Stimulated activated CD4-positive, alpha-beta T cell treated with anti-CD3 and anti-CD28 coated beads, TNF-alpha, amount 100 ng/mL, for 24 hours (primary cell): ENCODE measurements around the gene EVPLL.
A peak's percentile ranks its signal among the peaks of the same experiment; 100 is the strongest.
"Not testable (repeated sequence)": the region's sequence is repeated elsewhere in the genome, so short reads cannot be mapped to it uniquely, and the experiment has no call there.

ENCODE experiments used
- DNase-seq, 3 experiments: peaks; one replicate each; pipeline ENCODE4 v3.0.0-alpha.2; 2020; ENCODE audit warnings: low read depth in 3 of 3

EVPLL gene

DNA sequence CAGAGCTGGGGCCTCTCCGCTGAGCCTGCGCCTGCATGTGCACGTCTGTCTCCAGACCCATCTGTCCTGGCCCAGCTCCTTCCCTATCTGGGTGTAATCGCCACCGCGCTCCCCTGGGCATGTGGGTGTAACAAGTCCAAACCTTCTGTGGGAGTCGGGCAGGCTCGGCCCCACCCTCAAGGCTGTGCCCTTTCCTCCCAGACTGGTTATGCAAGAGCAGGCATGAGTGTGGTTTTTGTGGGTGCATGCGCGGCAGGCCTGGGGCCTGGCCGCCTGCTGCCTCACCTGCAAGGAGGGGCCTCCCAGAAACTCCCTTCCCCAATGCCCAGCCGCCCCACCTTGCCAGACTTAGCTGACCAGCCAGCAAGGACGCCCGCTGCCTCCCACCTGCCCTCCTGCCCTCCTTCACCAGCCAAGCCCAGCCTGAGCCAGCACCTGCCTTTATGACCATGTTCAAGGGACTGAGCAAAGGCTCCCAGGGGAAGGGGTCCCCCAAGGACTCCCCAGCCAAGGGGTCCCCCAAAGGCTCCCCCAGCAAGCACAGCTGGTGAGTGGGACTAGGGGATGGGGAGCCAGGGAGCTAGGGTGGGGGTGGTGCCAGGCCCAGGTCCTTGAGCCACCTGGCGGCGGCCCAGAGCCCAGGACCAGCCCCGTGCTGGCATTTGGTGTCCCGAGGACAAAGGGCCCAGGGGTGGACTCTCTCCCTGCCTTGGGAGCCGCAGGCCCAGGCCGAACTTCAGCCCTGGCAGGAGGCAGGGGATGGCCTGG is at the start of gene EVPLL:
Gene EVPLL, plus strand, starts transcription at position 342 of the 768 bp plus-strand sequence. CDS start 3,160 bp downstream, outside the sequence.
- no peak for DNase-seq

DNA sequence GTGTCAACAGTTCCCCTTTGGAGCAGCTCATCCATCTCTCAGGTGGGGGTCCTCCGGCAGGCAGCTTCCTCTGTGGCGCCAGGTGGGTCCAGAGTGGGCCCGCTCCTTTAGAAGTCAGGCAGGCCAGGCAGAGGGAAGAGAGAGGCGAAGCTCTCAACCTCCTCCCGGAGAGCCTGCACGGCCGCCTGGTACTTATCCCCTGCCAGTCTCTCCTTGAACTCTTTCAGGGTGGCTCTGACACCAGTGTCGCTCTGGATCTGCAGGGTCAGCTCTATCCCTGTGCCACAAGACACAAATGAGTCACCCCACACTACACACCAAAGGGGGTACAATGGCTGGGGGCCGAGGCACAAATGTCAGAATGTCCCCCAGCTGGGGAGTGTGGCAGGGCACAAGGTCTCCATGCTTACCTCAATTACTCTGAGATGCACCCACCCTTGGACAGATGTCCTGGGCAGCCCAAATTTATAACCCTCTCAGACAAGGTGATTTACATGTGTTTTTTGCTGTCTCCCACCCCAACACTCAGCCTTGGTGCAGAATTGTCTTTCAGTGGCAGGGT is 48.9 kb upstream of the EVPLL start:
- no peak for DNase-seq

DNA sequence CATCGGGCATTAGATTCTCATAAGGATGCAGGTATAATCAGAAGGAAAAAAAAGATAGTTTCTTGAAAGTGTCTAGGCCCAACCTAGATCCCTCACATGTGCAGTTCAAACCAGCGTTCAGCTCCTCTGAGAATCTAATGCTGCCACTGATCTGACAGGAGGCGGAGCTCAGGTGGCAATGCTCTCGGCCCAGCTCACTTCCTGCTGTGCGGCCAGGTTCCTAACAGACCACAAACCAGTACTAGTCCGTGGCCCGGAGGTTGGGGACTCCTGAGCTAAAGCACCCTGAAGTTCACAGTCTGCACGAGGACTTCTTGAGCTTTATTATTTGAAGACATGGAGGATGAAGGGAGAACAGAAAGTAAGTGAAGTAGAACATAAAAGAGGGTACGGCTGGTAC is 45.7 kb upstream of the EVPLL start:
- no peak for DNase-seq

DNA sequence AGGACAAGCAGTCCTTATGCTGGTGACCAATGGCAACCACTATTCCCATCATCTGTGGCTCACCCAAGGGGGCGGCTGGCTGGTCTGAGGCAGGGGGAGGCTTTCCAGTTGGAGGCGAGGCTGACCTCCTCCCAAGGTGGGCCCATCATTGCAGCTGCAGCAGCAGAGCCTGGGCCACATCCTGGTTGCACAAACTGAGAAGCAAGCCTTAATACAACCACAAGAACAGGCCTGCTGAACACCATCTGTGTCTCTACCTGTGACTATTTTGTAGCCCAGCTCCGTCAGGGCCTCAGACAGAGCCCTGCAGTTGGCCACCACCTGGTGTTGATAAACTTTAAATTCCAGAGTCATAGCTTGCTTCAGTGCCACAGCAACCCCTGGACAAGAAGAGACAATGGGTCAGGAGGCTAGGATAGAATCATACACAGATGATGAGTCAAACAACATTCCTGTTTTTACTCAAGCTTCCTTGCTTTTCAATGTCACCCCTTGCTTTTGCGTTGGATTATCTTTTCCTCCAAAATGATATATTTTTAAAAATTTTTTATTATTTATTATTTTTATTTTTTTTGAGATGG is 44.6 kb upstream of the EVPLL start:
- no peak for DNase-seq

DNA sequence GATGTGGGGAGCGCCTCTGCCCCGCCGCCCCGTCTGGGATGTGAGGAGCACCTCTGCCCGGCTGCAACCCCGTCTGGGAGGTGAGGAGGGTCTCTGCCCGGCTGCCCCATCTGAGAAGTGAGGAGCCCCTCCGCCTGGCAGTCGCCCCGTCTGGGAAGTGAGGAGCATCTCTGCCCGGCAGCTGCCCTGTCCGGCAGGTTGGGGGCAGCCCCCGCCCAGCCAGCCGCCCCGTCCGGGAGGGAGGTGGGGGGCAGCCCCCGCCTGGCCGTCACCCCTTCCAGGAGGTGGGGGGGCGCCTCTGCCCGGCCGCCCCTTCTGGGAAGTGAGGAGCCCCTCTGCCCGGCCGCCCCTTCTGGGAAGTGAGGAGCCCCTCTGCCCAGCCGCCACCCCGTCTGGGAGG is 39.4 kb upstream of the EVPLL start:
- not testable (repeated sequence) for DNase-seq

DNA sequence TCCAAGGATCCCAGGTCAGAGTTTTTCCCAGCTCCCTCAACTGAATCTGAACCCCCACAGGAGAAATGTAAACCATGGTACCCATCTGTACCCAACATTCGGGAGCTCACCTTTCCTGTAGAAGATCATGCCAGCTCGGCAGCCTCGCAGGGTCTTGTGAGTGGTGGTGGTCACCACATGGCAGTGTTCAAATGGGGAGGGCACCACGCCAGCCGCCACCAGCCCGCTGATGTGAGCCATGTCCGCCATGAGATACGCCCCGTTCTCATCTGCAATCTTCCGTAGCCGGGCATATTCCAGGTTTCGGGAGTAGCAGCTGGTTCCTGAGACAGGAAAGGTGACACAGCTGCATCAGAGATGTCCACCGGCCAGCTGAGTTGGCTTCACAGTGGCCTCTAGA is 37.6 kb upstream of the EVPLL start:
- no peak for DNase-seq

DNA sequence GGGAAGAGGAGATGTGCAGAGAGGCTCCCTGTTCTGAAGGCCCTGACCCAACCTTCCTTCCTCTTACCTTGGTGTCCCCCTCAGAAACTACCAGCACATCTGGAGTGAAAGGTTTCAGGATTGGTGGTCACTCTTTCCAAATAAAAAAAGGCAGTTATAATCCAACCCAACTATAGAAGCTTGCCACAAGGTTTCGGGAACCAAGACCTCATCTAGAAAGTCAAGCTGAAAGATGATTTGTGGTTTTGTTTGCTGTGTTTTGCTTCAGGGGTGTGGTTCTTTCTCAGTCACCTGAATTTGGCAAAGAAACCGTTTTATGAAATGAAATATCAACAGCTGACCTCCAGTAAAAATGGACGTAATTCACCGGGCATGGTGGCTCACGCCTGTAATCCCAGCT is 33.6 kb upstream of the EVPLL start:
- no peak for DNase-seq

DNA sequence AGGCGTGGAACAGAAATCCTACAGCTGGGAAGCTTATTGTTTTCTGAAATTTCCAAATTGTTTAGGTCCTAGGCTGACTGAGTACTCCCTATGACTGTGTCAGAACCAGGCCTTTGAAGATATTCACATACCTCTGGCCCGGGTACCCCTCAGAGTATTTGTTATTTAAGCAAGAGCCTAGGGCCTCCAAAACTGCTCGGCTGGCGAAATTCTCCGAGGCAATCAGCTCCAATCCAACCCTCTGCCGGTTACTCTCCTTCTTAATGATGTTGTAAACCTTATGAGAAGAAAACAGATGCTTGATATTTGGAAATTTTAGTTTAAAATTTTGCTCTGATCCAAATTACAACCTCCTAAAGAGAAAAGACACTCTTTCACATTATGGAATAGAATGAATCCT is 24.0 kb upstream of the EVPLL start:
- no peak for DNase-seq

DNA sequence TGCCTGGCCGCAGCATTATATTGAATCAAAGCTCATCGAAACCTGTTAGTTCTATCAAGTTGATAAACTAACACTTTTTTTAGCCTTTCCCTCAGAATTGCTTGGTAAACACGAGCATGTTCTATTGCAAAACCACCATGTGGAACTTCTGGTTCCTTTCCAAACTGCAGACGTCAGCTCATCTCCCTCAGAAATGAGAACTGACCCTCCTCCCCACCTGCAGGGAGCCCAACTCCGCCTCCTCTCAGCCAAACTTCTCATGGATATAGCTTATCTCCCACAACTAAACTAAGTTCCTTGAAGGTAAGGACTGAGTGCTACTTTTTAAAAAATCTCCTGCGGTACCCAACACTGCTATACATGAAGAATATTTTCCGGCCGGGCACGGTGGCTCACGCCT is 21.0 kb upstream of the EVPLL start:
- no peak for DNase-seq

DNA sequence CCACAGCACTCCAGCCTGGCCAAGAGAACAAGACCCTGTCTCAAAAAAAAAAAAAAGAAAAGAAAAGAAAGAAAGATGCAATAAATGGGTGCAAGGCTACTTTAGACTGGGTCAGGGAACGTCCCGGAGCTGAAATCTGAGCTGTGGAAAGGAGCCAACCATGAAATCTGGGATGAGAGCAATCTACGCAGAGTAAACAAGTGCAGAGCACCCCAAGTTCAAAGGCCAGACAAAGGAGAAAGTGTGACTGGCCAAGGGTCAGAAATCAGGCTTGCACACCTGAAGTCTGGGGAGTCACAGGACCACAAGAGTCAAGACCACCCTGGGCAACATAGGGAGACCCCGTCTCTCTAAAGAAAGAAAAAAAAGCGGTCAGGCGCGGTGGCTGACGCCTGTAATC is 17.1 kb upstream of the EVPLL start:
- DNase-seq = no peak

DNA sequence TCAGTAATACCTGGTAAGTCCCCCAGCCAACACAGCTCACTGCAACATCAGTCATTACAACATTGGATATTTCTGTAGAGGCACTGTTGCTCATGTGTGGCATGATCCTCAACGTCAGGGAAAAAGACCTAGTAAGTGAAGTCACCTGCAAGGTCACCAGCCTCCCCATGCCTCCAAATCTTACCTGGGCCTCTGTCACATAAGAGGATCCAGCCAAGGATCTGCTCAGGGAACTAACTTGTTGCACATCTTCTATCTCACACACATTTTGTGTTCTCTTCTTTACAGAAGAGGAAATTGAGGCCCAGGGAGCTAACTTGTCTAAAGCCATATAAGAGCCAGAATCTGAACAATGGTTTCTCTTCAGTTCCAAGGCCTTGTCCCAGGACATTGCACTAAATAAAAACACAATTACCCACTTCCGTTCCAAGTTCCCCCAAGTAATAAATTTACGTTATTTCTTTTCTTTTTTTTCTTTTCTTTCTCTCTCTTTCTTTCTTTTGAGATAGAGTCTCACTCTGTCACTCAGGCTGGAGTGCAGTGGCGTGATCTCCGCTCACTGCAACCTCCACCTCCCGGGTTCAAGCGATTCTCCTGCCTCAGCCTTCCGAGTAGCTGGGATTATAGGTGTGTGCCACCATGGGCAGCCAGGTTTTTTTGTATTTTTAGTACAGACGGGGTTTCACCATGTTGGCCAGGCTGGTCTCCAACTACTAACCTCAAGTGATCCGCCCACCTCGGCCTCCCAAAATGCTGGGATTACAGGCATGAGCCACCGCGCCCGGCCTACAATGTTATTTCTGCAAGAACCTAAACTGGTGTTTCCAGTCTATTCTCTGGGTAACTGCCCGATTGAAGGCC is 15.5 kb upstream of the EVPLL start:
- no peak for DNase-seq

DNA sequence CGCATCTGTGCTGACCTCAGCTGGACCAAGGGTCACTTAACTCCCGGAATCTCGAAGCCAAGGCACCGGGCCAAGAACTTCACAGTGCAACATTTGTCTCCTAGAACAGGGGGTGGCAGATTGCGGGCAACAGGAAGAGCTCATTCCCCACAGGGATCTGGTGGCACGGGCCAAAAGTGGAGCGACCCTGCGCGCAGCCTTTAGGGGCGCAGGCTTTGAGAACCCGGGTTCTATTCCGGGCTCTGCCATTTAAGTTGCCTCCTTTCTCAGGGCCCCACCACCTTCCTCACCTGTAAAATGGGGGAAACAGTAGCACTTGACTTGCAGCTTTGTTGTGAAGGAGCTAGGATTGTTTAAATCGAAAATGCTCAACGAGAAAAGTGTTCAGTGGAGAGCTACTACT is 14.9 kb upstream of the EVPLL start:
- DNase-seq = no peak

DNA sequence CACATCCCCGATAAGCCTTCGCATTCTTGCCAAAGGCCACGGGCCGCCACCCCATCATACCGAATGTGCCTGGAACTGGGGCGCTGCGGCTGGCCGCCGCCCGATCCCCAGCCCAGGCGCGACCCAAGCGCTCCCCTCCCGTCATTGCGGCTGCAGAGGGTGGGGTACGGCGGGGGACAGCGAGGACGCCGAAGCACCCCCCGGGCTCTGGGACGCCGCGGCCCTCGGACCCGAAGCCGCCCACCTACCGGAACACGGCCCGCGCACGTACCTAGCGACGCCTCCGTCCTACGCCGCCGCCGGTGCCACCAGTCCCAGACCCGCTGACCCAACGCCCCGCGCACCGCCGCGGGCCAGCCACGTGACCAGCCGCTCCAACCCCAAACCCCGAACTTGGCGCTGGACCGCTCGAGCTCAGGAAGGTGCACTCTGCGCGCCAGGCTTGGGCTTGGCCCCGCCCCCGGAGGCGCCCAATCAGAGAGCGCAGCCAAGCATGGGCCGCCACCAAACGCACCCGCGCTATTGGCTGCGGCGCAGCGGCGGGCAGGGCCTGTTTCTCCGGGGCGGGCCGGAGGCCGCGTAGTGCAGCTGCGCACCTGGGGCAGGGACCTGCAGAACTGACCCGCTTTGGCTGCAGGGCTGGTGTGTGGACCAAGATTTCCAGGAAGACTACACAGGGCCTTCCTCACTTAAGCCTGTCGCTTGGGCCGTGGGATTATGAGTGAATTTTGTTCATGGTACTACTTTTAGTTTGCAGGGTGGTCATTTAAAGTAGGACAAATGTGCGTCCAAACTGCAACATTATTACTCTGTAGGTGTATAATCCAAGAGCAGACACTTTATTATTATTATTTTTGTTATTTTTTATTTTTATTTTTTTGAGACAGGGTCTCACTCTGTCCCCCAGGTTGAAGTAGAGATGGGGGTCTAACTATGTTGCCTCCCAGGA is 14.2 kb upstream of the EVPLL start, which contains the start of gene SHMT1:
Gene SHMT1, minus strand, starts transcription at position 450 of the 949 bp plus-strand sequence. CDS start 7,569 bp downstream, outside the sequence.
- peak; percentile 79 to 93 (median 81) for DNase-seq

DNA sequence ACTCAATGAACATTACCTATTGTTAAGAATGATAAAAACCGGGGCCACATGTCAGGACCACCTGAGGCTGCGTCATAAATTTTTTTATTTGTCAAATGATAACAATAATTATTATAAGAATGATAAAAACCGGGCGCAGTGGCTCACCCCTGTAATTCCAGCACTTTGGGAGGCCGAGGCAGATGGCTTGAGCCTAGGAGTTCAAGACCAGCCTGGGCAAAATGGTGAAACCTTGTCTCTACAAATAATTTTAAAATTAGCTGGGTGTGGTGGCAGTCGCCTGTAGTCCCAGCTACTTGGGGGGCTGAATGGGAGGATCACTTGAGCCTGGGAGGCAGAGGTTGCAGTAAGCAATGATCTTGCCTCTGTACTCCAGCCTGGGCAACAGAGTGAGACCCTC is 13.4 kb upstream of the EVPLL start:
- no peak for DNase-seq

DNA sequence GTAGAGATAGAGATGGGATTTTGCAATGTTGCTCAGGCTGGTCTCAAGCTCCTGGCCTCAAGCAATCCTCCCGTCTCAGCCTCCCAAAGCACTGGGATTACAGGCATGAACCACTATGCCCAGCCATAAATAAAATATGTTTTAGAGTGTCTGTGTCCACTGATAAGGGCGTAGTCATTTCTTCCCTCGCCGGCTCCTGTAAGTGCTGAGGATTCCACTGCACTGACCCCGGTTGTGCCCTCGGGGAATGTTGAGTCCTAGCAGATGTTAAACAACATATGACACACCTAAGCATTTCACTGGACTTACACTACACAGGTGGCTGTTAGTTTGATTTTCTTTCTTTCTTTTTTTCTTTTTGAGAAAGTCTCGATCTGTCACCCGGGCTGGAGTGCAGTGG is 8.6 kb upstream of the EVPLL start:
- no peak for DNase-seq

DNA sequence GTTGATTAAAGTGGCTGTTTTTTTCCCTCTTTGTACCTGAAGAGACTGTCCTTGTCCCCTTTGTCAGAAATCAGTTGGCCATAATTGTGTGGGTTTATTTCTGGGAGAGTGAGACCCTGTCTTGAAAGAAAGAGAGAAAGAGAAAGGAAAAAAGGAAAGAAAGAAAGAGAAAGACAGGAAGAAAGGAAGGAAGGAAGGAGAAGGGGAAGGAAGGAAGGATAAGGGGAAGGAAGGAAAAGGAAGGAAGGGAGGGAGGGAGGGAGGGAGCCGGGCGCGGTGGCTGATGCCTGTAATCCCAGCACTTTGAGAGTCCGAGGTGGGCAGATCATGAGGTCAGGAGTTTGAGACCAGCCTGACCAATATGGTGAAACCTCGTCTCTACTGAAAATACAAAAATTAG is 6.8 kb upstream of the EVPLL start:
- DNase-seq = no peak

DNA sequence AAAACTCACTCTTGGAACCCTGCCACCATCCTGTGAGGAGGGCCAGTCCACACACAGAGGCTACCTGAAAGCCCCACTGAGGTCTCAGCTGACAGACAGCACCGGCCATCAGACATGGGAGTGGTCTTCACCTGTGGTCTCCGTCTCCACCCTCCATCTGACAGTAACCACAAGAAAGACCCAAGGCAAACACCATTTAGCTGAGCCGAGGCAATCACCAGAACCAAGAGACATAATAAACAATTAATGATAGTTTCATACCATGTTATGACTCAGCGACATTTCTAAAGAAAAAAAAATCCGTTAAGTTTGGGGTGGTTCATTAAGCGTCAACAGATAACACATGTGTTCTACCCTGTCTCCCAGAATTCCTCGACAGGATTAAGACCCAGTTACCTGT is 6.1 kb upstream of the EVPLL start:
- DNase-seq = no peak

DNA sequence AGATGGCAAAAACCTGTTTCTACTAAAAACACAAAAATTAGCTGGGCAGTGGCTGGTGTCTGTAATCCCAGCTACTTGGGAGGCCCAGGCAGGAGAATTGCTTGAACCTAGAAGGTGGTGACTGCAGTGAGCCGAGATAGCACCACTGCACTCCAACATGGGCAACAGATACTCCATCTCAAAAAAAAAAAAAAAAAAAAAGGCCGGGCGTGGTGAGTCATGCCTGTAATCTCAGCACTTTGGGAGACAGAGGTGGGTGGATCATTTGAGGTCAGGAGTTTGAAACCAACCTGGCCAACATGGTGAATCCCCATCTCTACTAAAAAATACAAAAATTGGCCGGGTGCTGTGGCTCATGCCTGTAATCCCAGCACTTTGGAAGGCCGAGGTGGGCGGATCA is 4.4 kb upstream of the EVPLL start:
- not testable (repeated sequence) for DNase-seq

DNA sequence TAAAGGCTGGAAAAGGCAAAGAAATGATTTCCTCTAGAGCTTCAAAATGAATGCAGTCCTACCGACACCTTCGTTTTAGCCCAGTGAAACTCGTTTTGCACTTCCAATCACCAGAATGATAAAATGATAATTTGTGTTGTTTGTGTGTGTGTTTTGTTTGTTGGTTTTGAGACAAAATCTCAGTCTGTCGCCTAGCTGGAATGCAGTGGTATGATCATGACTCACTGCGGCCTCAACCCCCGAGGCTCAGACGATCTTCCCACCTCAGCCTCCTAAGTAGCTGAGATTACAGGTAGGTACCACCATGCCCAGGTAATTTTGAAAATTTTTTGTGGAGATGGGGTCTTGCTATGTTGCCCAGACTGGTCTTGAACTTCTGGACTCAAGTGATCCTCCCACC is 3.4 kb upstream of the EVPLL start:
- no peak for DNase-seq

DNA sequence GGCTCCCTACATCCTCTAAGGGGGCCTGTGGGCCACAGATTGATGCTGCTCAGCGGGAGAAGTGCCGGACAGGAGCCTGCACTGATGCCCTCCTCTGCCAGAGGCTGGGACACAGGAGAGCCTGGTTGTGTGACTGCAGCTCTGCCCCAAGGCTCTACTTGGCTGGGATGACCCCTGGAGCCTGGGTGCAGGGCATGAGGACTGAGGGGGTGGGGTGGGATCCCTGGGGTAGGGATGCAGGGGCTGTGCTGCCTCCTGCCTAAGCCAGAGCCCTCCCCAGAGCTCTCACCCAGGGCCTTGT is 577 bp downstream of the EVPLL start:
- DNase-seq = no peak

DNA sequence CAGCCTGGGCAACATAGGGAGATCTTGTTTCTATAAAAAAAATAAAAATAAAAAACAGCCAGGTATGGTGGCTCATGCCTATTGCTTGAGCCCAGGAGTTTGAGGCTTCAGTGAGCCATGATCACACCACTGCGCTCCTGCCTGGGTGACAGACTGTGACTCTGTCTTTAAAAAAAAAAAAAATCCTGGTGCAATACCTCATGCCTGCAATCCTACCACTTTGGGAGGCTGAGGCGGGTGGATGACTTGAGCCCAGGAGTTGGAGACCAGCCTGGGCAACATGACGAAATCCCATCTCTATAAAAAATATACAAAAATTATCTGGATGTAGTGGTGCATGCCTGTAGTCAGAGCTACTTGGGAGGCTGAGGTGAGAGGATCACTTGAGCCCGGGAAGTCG is 1.0 kb downstream of the EVPLL start:
- not testable (repeated sequence) for DNase-seq
